ENCODE results near the gene ELK4. TPM values are rescaled to one million over a fixed set of nuclear protein-coding genes. Genes with fewer than 3 reads are reported as not detected.

ELK4 gene
- total and polyA plus RNA-seq, 7 donors: 2.4 to 21.0 (median 18.6) TPM

GRCh38 chr1:205616563-205617293 is 15.1 kb downstream of the ELK4 start:
- TF ChIP-seq POLR2AphosphoS5 (IDR thresholded peaks at IDR 0.05): no peak
- TF ChIP-seq POLR2A (IDR thresholded peaks at IDR 0.05): no peak
- no peak for TF ChIP-seq EP300 (IDR thresholded peaks at IDR 0.05)
- TF ChIP-seq CTCF (IDR thresholded peaks at IDR 0.05): no peak
- Histone ChIP-seq H3K27ac (no peak overlapping the region), H3K4me1 (no peaks in the 10 kb centered on the region), H3K36me3 (peaks cover 7 to 95% (median 22%) of the 10 kb centered on the region in 4 donors), H3K9me3 (no peaks in the 10 kb centered on the region), H3K27me3 (no peaks in the 10 kb centered on the region), H3K4me3 (no peak overlapping the region)
- intact Hi-C loops (cut with DNase I): no loop called here
- 22 to 68% methylated on average over 1 of the region's 1 CpG for WGBS, 2 donors
- no peak for DNase-seq

- Histone ChIP-seq H3K4me3 (no peak overlapping the region), H3K27me3 (no peaks in the 10 kb centered on the region), H3K36me3 (peaks cover 7 to 88% (median 19%) of the 10 kb centered on the region in 4 donors), H3K27ac (no peak overlapping the region), H3K4me1 (no peaks in the 10 kb centered on the region), H3K9me3 (no peaks in the 10 kb centered on the region)
- 19 to 76% methylated on average over 1 of the region's 1 CpG for WGBS, 2 donors
- DNase-seq: no peak
- TF ChIP-seq EP300 (IDR thresholded peaks at IDR 0.05) (no peak), POLR2A (IDR thresholded peaks at IDR 0.05) (no peak), POLR2AphosphoS5 (IDR thresholded peaks at IDR 0.05) (no peak), CTCF (IDR thresholded peaks at IDR 0.05) (no peak)
- intact Hi-C loops (cut with DNase I): no loop called here
Measured at GRCh38 chr1:205615789-205616188, 16.0 kb downstream of the ELK4 start.

DNA sequence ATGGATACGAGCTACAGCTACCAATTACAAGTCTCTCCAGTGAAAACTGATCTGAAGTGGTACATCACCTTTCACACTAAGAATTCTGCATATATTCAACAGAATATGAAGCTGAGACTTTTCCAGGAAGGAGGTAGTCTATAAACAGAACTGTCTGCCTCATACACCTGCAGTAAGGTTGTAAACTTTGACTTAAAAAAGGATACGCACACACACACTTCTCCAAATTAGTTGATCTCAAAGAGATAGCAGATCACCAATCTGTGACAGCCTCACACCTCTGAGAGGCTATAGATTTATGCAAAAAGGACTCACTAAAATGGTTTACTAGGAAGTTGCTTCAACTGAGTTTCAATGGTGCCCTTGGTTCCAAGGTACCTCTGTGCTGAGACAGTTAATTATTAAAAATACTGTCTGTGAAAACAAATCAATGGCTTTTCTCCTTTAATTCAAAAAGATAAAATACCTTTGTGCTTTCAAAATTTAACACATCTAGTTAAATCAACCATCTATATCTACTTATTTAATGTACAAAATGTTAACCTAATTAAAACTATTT is 17.9 kb downstream of the ELK4 start:
- 26 to 69% methylated on average over 2 of the region's 2 CpGs for WGBS, 2 donors
- TF ChIP-seq POLR2A (IDR thresholded peaks at IDR 0.05) (no peak), EP300 (IDR thresholded peaks at IDR 0.05) (no peak), CTCF (IDR thresholded peaks at IDR 0.05) (no peak), POLR2AphosphoS5 (IDR thresholded peaks at IDR 0.05) (no peak)
- Histone ChIP-seq H3K27me3 (no peaks in the 10 kb centered on the region), H3K4me3 (no peak overlapping the region), H3K4me1 (peaks cover 0 to 10% (median 0%) of the 10 kb centered on the region in 4 donors), H3K27ac (no peak overlapping the region), H3K9me3 (no peaks in the 10 kb centered on the region), H3K36me3 (peaks cover 7 to 74% (median 15%) of the 10 kb centered on the region in 4 donors)
- intact Hi-C loops (cut with DNase I): no loop called here
- DNase-seq: no peak

- Histone ChIP-seq H3K4me1 (peaks cover 0 to 10% (median 0%) of the 10 kb centered on the region in 4 donors), H3K27me3 (no peaks in the 10 kb centered on the region), H3K36me3 (peaks cover 7 to 60% (median 12%) of the 10 kb centered on the region in 4 donors), H3K27ac (no peak overlapping the region), H3K9me3 (no peaks in the 10 kb centered on the region), H3K4me3 (no peak overlapping the region)
- WGBS, 2 donors: 90 to 91% methylated on average over 1 of the region's 1 CpG
- intact Hi-C loops (cut with DNase I): no loop called here
- no peak for DNase-seq
- TF ChIP-seq EP300 (IDR thresholded peaks at IDR 0.05): no peak
- no peak for TF ChIP-seq POLR2AphosphoS5 (IDR thresholded peaks at IDR 0.05)
- TF ChIP-seq CTCF (IDR thresholded peaks at IDR 0.05): no peak
- no peak for TF ChIP-seq POLR2A (IDR thresholded peaks at IDR 0.05)
Measured at GRCh38 chr1:205612556-205612955, 19.3 kb downstream of the ELK4 start.

Measured in sigmoid colon (tissue), 7 donors.